Measurements from ENCODE around the gene HRH4. TPM values are rescaled to one million over a fixed set of nuclear protein-coding genes. Genes with fewer than 3 reads are reported as not detected.

The HRH4 gene, protein sequence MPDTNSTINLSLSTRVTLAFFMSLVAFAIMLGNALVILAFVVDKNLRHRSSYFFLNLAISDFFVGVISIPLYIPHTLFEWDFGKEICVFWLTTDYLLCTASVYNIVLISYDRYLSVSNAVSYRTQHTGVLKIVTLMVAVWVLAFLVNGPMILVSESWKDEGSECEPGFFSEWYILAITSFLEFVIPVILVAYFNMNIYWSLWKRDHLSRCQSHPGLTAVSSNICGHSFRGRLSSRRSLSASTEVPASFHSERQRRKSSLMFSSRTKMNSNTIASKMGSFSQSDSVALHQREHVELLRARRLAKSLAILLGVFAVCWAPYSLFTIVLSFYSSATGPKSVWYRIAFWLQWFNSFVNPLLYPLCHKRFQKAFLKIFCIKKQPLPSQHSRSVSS
- total RNA-seq = under 0.01 and 0.64 TPM in 2 replicates

DNA sequence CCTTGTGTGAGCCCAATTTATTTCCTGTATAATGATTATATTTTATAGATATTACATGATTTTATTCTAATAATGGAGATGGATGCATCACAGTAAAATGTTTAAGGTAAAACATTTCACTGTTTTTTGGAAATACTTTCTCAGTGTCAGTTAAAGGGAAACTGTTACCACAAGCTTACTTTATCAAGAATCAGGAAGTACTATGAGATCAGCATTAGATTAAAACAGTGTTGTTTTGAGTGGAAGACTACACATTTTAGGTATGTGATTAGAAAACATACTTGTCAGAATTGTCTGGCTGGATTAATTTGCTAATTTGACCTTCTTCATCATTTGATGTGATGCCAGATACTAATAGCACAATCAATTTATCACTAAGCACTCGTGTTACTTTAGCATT lies at the start of gene HRH4:
TSS of gene HRH4 (plus strand) at position 250 of the 400 bp plus-strand sequence. CDS start at position 342, 92 bp downstream.

DNA sequence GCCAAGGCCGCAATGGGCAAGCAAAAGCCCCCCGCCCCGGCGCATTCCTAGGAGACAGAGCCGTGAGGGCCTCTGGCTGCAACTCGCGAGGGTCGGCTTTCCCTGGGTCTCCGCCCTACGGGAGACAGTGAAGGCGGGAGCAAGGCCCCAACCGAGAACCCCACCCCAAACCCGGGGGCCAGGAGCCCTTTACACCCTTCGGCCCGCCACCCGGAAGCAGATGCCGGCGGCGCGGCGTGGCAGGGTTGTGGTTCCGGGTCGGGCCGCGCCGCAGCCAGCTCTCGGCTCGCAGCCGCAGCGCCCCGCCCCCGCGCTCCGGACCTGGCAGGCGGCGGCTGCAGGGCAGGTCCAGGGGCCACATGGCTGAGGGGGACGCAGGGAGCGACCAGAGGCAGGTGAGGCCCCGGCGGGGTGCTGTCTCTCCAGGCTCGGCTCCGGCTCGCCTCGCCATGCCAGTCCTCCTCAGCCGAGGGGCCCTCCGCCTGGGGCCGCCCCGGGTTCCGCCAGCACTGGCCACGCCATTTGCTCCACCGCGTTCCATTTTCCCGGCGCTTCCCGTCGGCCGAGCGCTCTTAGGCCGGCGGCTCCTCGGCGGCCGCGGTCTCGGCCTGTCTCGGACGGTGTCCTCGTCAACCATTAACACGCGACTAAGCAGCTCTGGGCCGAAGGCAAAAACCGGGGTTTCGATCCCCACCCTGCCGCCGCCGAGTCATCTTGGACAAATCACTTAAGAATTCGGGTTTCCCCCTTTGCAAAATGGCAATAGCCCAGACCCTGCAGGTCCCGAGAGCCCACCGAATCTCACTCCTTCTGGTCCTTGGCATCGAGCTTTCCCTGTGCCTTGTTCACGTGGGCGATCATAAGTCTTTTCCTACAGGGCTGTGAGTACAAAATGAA lies 33.8 kb upstream of the HRH4 start, which contains the start of gene IMPACT:
TSS of gene IMPACT (plus strand) at position 273 of the 897 bp plus-strand sequence. CDS start at position 360, 87 bp downstream.

Other genes starting within 250 kb of the HRH4 start
- 24.1 and 32.2 TPM in 2 replicates for gene OSBPL1A, start 62.8 kb upstream of the HRH4 start, total RNA-seq
- gene IMPACT, start 34.0 kb upstream of the HRH4 start, total RNA-seq = 32.0 TPM in 2 replicates